Measurements from ENCODE around the gene GMCL2. TPM values are rescaled to one million over a fixed set of nuclear protein-coding genes. Genes with fewer than 3 reads are reported as not detected.
A peak's percentile ranks its signal among the peaks of the same experiment; 100 is the strongest.

Gene GMCL2
- total RNA-seq, 1 donor from 2014 or later: not detected

GRCh38 chr5:178210686-178211085, 23.5 kb upstream of the GMCL2 start:
- DNase-seq (ENCODE audit: low read depth) (no peak), FAIRE-seq (no peak)
- Histone ChIP-seq H3K4me3 (ENCODE audit: low read depth, low read length) (no peak overlapping the region), H3K36me3 (ENCODE audit: control insufficient read depth, insufficient read depth, low read length) (peaks cover 44% of the 10 kb centered on the region), H3K27me3 (ENCODE audit: control insufficient read depth, insufficient read depth, low read length) (no peaks in the 10 kb centered on the region)
- TF ChIP-seq CTCF (IDR thresholded peaks at IDR 0.05; ENCODE audit: insufficient read depth, low read length, severe bottlenecking): no peak

GRCh38 chr5:178210073-178210535, 22.9 kb upstream of the GMCL2 start:
- Histone ChIP-seq H3K36me3 (ENCODE audit: control insufficient read depth, insufficient read depth, low read length) (peaks cover 45% of the 10 kb centered on the region), H3K27me3 (ENCODE audit: control insufficient read depth, insufficient read depth, low read length) (no peaks in the 10 kb centered on the region), H3K4me3 (ENCODE audit: low read depth, low read length) (no peak overlapping the region)
- DNase-seq (ENCODE audit: low read depth) (no peak), FAIRE-seq (no peak)
- no peak for TF ChIP-seq CTCF (IDR thresholded peaks at IDR 0.05; ENCODE audit: insufficient read depth, low read length, severe bottlenecking)

GRCh38 chr5:178209334-178210072, 22.3 kb upstream of the GMCL2 start:
- Histone ChIP-seq H3K27me3 (ENCODE audit: control insufficient read depth, insufficient read depth, low read length) (no peaks in the 10 kb centered on the region), H3K36me3 (ENCODE audit: control insufficient read depth, insufficient read depth, low read length) (peaks cover 43% of the 10 kb centered on the region), H3K4me3 (ENCODE audit: low read depth, low read length) (no peak overlapping the region)
- FAIRE-seq: no peak
- no peak for DNase-seq (ENCODE audit: low read depth)
- TF ChIP-seq CTCF (IDR thresholded peaks at IDR 0.05; ENCODE audit: insufficient read depth, low read length, severe bottlenecking): no peak

- FAIRE-seq: no peak
- H3K4me3 ChIP-seq (ENCODE audit: low read depth, low read length): no peak overlapping the region
- peaks cover 41% of the 10 kb centered on the region for H3K36me3 ChIP-seq (ENCODE audit: control insufficient read depth, insufficient read depth, low read length)
- peak; percentile 1 for TF ChIP-seq CTCF (IDR thresholded peaks at IDR 0.05; ENCODE audit: insufficient read depth, low read length, severe bottlenecking)
- H3K27me3 ChIP-seq (ENCODE audit: control insufficient read depth, insufficient read depth, low read length): no peaks in the 10 kb centered on the region
- no peak for DNase-seq (ENCODE audit: low read depth)
Observed at GRCh38 chr5:178208540-178209227, 21.5 kb upstream of the GMCL2 start.

GRCh38 chr5:178207917-178208280, 20.7 kb upstream of the GMCL2 start:
- DNase-seq (ENCODE audit: low read depth) (no peak), FAIRE-seq (no peak)
- Histone ChIP-seq H3K27me3 (ENCODE audit: control insufficient read depth, insufficient read depth, low read length) (no peaks in the 10 kb centered on the region), H3K4me3 (ENCODE audit: low read depth, low read length) (no peak overlapping the region), H3K36me3 (ENCODE audit: control insufficient read depth, insufficient read depth, low read length) (peaks cover 40% of the 10 kb centered on the region)
- TF ChIP-seq CTCF (IDR thresholded peaks at IDR 0.05; ENCODE audit: insufficient read depth, low read length, severe bottlenecking): no peak
